Measurements from ENCODE around the gene STRIP2. TPM values are rescaled to one million over a fixed set of nuclear protein-coding genes. Genes with fewer than 3 reads are reported as not detected.

Gene STRIP2
- total RNA-seq, 4 donors from 2014 or later = 0.37 to 2.2 TPM; not detected in 2

- intact Hi-C loops (cut with DNase I; ENCODE audit: low total_unique reads) = no loop called here
- Histone ChIP-seq H3K4me1 (no peaks in the 10 kb centered on the region), H3K4me3 (peak overlapping the region; percentile 4 to 46), H3K9me3 (no peaks in the 10 kb centered on the region), H3K36me3 (no peaks in the 10 kb centered on the region), H3K27me3 (no peaks in the 10 kb centered on the region), H3K27ac (no peak overlapping the region)
- DNase-seq = no peak
- TF ChIP-seq, protein P1, sequence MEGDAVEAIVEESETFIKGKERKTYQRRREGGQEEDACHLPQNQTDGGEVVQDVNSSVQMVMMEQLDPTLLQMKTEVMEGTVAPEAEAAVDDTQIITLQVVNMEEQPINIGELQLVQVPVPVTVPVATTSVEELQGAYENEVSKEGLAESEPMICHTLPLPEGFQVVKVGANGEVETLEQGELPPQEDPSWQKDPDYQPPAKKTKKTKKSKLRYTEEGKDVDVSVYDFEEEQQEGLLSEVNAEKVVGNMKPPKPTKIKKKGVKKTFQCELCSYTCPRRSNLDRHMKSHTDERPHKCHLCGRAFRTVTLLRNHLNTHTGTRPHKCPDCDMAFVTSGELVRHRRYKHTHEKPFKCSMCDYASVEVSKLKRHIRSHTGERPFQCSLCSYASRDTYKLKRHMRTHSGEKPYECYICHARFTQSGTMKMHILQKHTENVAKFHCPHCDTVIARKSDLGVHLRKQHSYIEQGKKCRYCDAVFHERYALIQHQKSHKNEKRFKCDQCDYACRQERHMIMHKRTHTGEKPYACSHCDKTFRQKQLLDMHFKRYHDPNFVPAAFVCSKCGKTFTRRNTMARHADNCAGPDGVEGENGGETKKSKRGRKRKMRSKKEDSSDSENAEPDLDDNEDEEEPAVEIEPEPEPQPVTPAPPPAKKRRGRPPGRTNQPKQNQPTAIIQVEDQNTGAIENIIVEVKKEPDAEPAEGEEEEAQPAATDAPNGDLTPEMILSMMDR (IDR thresholded peaks at IDR 0.05) = no peak
- TF ChIP-seq POLR2A (IDR thresholded peaks at IDR 0.05) = no peak
These were observed 68.8 kb downstream of the STRIP2 start for GRCh38 chr7:129502708-129503685.

- Histone ChIP-seq H3K4me1 (no peaks in the 10 kb centered on the region), H3K27ac (no peak overlapping the region), H3K36me3 (no peaks in the 10 kb centered on the region), H3K9me3 (no peaks in the 10 kb centered on the region), H3K4me3 (no peak overlapping the region), H3K27me3 (no peaks in the 10 kb centered on the region)
- no peak for DNase-seq
- no peak for TF ChIP-seq POLR2A (IDR thresholded peaks at IDR 0.05)
- TF ChIP-seq, protein P1 (IDR thresholded peaks at IDR 0.05) = no peak
- intact Hi-C loops (cut with DNase I; ENCODE audit: low total_unique reads) = no loop called here
These were observed 69.5 kb downstream of the STRIP2 start for GRCh38 chr7:129503725-129504124.

DNA sequence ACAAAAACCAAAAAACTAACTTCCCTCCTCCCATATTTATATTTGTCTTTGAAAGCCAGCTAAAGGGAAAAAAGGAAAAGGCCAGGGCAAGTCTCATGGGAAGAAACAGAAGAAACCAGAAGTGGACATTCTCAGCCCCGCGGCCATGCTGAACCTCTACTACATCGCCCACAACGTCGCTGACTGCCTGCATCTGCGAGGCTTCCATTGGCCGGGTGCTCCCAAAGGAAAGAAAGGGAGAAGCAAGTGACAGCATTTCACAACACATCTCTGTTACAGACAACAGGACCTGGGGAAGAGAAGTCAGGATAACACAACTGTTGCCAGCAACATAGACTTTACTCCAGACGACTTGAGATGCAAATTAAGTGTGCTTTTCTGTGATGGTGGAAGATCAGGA is 78.0 kb downstream of the STRIP2 start:
- no peak for DNase-seq
- no peak for TF ChIP-seq POLR2A (IDR thresholded peaks at IDR 0.05)
- TF ChIP-seq, protein P1 (IDR thresholded peaks at IDR 0.05) = no peak
- H3K9me3 ChIP-seq = no peaks in the 10 kb centered on the region
- H3K36me3 ChIP-seq = no peaks in the 10 kb centered on the region
- H3K27ac ChIP-seq = no peak overlapping the region
- H3K4me1 ChIP-seq = no peaks in the 10 kb centered on the region
- no peaks in the 10 kb centered on the region for H3K27me3 ChIP-seq
- H3K4me3 ChIP-seq = no peak overlapping the region
- intact Hi-C loops (cut with DNase I; ENCODE audit: low total_unique reads) = no loop called here

DNA sequence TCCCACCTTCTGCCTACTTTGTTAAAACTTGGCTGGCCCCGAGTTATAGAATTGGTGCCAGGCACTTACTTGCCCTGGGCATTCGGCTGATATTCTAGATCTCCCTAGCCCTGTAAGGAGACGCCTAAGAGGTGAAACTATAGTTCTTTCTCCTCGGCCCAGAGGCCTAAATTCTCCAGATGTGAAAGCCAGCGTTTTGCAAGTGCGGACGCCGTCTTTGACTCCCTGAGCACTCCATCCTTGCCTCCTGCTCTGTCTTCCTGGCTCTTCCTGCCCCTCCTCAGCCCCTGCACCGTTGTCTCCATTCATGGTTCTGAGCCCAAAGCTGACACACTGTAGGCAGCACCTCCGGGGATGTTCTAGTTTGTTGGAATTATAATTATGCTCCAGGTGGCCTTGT is 79.3 kb downstream of the STRIP2 start:
- no peak overlapping the region for H3K27ac ChIP-seq
- TF ChIP-seq, protein P1 (IDR thresholded peaks at IDR 0.05) = no peak
- TF ChIP-seq POLR2A (IDR thresholded peaks at IDR 0.05) = no peak
- no peaks in the 10 kb centered on the region for H3K36me3 ChIP-seq
- intact Hi-C loops (cut with DNase I; ENCODE audit: low total_unique reads) = no loop called here
- no peaks in the 10 kb centered on the region for H3K27me3 ChIP-seq
- DNase-seq = no peak
- H3K4me1 ChIP-seq = no peaks in the 10 kb centered on the region
- H3K4me3 ChIP-seq = no peak overlapping the region
- no peaks in the 10 kb centered on the region for H3K9me3 ChIP-seq

DNA sequence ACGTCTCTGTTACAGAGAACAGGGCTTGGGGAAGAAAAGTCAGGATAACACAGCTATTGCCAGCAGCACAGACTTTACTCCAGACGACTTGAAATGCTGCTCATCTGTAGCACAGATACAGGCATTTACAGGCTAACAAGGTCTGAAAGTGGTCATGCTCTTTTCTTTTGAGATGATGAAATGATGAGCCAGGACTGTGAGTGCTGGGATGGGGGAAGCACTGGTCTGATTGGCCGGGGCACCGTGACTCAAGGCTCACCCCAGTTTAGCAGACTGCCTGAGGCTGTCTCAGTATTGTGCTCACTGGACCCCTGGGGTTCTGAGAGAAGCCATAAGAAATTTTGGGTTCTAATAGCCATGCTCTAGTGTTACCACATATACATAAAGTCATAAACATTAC is 80.5 kb downstream of the STRIP2 start:
- no peaks in the 10 kb centered on the region for H3K4me1 ChIP-seq
- H3K36me3 ChIP-seq = no peaks in the 10 kb centered on the region
- no peaks in the 10 kb centered on the region for H3K27me3 ChIP-seq
- no peaks in the 10 kb centered on the region for H3K9me3 ChIP-seq
- H3K27ac ChIP-seq = no peak overlapping the region
- DNase-seq = no peak
- intact Hi-C loops (cut with DNase I; ENCODE audit: low total_unique reads) = no loop called here
- TF ChIP-seq, protein P1 (IDR thresholded peaks at IDR 0.05) = no peak
- TF ChIP-seq POLR2A (IDR thresholded peaks at IDR 0.05) = no peak
- H3K4me3 ChIP-seq = no peak overlapping the region
